GM19238 (cell line): ENCODE results near the gene VEPH1.

Experiments
- DNase-seq: peaks from one replicate; pipeline ENCODE4 v3.0.0; 2011; ENCODE audit warnings: low spot score; ENCODE audit not compliant: insufficient read length

Gene VEPH1

DNA sequence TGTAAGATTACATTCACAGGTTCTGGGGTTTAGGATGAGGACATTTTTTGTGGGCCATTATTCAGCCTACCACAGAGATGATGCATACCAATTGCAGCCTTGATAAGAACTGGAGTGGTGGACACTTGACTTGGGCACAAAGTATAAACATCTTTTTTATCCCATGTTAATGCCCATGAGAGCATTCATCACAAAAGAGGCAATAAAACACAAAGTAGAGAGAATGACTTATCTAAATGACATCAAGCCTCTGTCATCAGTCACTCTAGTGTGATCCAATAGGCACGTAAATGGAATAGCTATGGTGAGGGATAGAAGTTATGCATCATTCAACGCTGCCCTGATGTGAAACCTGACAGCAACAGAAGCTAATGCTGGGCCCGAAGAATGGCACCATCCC lies 25.8 kb downstream of the VEPH1 start:
- no peak for DNase-seq

GRCh38 chr3:157475921-157476414 lies 27.2 kb downstream of the VEPH1 start:
- DNase-seq, result no peak

DNA sequence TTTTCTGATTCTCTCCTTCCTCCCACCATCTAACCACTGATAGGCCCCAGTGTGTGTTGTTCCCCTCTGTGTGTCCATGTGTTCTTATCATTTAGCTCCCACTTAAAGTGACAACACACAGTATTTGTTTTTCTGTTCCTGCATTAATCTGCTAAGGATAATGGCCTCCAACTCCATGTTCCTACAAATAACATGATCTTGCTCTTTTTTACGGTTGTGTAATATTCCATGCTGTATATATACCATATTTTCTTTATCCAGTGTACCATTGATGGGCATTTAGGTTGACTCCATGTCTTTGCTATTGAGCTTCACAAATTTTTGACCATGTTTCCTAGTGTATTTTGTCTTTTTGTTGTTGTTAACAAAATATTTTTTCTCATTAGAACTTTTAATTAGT lies 30.6 kb downstream of the VEPH1 start:
- DNase-seq, result no peak

DNA sequence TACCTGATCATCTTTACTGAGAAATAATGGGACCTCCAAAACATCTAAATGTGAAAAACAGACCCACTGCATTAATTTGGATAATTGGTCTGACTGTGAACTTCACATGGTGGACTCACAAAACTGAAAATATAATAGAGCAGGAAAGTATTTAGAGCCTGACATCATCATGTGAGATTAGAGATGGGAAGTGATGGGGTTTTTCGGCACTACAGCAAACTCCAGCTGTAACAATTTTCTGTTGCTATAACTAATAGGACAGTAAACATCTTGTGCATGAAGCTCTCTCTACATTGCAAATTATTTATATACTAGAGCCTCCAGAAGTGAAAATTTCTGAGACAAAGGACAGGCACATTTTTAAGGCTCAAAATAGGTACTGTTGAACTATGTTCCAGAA lies 32.2 kb downstream of the VEPH1 start:
- DNase-seq, result no peak

DNA sequence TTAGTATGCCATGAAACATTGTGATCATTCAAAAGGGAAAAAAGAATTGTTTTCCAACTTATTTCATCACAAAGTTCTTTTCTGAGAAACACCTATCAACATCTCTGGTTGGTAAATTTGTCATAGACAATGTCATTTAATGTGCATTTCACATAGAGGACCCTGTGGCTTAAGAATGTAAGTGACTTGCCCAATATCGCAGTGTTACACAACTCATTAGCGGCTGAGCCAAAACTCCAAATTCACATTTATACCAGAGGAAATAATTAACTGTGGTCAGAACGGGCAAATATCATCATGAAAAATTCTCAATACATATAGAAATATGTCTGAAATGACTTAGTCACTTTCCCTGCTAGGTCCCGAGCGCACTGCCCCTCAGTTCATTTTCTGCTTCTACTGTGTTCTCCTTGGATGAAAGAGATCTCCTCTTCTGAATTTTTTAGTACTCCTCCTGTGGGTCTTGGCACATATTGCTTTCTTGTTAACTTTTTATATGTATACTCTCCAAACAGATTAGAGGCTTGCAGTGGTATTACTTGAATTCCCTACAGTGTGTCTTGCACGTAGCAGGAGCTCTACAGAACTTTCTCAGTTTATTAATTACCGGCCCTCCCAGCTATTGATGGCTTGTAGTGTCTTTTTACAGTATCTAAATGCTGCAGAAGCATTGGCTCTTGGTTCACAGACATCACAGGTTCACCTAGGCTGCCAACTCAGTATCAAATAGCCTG lies 33.5 kb downstream of the VEPH1 start:
- no peak for DNase-seq

DNA sequence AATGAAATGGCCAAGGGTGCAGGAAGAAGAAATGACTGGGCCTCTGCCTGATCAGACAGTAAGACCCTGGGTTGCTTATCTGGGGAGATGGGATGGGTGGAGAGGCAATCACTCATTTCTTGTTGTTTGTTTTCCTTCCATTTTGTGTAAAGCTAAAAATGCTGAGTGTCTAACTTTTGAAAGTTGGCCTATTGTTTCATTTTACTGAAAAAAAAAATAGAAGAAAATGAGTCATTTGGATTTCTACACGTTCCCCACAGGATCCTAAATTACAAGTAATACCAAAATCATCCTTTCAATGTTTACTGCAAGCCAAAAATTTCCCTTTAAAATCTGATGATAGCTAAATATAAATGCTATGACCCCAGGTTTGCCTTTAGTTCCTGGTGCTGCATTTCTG lies 36.0 kb downstream of the VEPH1 start:
- DNase-seq, result no peak

DNA sequence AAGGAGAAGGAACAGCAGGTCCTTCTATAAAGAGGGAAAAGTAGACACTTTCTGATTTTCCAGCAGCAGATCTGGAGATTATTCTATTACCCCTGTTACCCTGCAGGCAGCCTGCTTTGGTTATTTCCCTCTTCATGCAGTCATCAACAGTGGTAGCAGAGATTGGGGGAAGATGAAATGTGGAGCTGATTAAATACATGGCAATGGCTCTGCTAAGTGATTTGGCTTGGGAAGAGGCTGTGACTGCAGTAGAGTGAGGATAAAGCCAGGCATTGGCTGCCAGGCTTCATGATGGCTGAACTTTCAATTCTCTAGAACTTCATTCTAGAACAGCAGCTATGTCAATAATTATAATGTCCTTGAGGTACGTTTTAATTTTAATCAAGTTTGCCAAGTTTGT lies 37.5 kb downstream of the VEPH1 start:
- DNase-seq, result no peak

GRCh38 chr3:157464321-157464720 lies 38.9 kb downstream of the VEPH1 start:
- DNase-seq, result no peak

DNA sequence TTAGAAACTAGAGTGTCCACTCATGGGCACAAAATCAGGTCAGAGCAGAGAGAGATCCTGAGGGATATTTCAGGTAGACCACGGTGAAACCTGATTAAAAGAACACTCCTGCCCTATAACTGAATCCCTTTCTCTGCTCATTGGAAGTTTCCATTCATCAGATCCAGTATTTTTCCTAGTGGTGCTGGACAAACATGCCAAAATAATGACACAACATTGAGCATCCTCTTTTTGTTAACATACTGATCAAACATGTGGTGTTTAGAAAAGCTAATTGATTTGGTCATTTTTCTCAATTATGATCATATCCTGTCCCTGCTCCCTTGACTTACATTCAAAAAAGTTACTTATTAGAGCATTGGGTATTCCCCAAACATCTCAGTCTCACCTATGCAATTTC lies 39.4 kb downstream of the VEPH1 start:
- DNase-seq, result no peak

DNA sequence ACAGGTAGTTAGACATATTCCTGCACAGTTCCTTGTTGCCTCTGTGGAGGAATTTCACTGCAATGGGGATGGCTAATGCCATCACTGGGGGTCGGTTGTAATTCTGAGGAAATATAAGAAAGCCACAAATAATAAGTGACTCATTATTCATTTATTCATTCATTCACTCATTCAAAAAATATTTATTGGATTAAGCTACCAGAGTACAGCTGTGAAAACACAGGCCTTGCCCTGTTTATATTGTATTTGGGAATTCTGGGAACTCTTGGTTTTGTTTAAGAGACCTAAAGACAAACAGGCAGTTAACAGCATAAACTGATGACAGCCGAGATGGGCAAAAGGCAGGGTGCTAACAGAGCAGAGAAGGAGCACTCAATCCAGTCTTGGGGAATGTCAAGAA lies 43.0 kb downstream of the VEPH1 start:
- DNase-seq, result no peak

DNA sequence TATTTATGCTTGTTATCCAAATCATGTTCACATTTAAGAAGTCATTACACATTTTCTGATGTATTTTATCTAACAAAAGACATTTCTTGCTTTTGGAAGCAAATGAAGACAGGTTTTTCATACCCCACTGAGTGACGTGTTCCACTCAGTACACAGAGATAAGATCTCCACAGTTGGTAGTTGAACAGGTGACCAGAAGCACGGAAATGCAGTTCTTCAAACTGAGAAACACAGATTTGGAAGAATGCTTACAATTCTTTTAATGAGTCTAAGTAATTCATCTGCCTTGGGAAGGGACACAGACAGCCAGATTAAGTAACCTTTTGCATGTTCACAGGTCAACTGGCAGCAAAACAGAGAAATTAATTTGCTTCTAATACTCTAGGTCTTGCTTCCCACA lies 43.5 kb downstream of the VEPH1 start:
- no peak for DNase-seq

- DNase-seq, result no peak
Observed at GRCh38 chr3:157453824-157454223, 49.4 kb downstream of the VEPH1 start.

DNA sequence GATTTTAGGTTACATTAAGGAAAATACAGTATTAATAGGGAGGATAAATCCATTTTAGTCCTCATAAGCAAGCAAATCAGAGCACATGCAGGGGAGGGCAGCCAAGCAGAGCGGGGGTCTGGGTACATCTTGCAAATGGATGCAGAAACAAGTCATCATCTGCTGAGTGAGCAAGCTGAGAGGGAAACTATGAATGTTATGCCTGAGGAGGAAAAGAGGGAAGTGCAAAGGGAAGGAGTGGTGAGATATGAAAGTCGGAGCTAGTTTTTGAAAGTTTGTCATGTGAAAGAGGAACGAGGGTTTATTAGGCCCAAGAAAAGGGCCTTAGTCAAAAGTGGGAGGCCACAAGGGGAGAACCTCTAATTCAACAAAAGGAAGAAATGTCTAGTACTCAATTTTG lies 51.1 kb downstream of the VEPH1 start:
- DNase-seq, result no peak

DNA sequence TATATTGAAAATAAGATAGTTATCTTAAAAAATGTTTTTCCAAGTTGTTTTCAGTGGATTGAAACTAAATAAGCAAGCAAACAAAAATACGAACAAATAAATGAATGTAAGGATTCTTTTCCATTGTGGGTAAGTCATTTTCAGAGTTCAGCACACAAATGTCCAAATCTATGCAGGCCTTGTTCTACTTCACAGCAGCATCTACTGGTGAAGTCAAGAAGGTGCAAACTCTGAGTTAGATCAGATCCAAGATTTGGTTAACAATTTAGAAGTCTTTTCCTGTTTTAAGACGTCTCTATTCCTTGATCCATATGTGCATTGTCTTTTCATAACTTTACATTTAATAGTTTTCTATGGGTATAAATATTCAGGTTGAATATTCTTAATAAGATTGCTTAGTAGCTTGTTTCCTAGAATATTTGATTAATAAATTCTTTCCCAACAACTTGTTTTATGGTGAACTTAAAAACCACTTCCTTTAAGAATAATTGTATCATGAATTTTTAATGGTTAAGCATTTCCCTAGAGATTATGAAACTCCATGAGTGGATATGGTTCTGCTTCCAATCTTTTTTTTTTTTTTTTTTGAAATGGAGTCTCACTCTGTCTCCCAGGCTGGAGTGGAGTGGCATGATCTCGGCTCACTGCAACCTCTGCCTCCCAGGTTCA lies 56.1 kb downstream of the VEPH1 start:
- no peak for DNase-seq

DNA sequence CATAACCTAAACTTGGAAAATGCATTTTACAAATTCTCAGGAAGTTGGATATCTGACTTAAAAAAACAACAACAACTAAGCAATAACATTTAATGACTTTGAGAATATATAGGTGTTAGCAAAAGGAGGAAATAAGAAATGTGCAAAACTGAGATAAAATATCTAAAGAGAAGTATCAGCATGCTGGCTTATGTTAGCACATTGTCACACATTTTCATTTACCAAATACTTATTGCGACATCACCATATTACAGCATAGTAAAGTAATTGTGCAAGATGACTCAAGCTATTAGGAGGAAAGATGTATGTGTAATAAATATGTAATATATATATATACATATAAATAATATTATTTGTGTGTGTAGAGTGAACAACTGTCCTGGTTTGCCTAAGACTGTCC lies 57.4 kb downstream of the VEPH1 start:
- no peak for DNase-seq

GRCh38 chr3:157444797-157445184 lies 58.4 kb downstream of the VEPH1 start:
- no peak for DNase-seq

GRCh38 chr3:157443905-157444796 lies 59.1 kb downstream of the VEPH1 start:
- no peak for DNase-seq

DNA sequence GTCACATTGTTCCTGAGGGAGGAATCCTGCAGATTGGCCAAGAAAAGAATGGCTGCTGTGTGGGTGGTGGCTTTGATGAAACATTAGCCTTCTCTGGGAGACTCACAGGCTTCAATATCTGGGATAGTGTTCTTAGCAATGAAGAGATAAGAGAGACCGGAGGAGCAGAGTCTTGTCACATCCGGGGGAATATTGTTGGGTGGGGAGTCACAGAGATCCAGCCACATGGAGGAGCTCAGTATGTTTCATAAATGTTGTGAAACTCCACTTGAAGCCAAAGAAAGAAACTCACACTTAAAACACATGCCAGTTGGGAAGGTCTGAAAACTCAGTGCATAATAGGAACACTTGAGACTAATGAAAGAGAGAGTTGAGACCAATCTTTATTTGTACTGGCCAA lies 60.5 kb downstream of the VEPH1 start:
- no peak for DNase-seq

DNA sequence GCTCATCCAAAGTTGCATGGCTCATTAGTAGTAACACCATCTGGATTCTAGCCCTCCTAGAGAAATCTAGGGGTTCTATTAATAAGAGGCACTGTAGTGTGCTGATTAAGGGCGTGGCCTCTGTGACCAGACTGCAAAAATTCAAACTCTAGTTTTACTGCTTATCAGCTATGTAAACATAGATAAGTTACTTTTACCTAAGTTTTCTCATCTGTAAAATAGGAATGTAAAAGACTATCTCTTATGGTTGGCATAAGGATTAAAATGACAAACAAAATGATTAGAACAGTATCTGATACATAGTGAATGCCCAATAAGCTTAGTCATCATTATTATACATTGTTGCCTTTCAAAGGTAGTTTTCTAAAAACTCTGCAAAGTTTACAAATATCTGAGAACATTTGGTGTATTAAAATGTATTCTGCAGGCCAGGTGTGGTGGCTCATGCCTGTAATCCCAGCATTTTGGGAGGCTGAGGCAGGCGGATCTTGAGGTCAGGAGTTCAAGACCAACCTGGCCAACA lies 62.1 kb downstream of the VEPH1 start:
- no peak for DNase-seq

DNA sequence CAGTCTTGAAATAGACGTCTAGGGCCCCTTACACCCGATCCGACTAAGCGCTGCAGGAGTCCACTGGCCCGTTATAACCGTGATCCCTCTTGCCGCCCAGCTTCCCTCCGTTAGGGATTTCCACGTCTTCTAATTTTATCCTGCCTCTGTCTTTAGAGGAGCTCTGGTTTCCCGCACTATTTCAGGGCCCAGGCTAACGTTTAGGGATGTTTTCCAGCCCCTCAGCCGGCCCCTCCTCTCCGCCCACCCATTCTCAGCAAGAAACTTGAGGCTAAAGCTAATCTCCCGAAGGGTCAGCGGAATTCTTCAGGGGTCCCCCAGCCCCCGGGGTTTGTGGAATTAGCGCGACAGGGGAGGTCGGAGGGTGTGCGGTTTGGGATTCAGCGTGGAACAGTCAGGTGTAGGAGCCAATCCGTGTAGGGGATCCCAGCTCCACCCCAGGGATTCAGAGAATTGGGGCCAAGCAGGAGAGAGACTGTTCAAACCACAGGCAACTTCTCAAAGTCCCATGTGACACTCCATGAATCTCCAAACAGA lies 65.0 kb downstream of the VEPH1 start:
- DNase-seq, result no peak

- no peak for DNase-seq
Observed at GRCh38 chr3:157436583-157437291, 66.5 kb downstream of the VEPH1 start, which contains the start of gene PTX3. PTX3 (plus strand) TSS chr3:157436850; CDS start chr3:157436934, 84 bp downstream.
